SK-N-SH treated with all-trans-retinoic acid at 6 μM for 48 hours (cell line): Measurements from ENCODE around the gene PRKACB.

ENCODE experiments used
- ATAC-seq: fragments of 200-7000 bp; cut with Tn5 transposase; 3 replicates; pipeline ENCODE4 v1.9.1; 2020; ENCODE audit warnings: mild to moderate bottlenecking, moderate library complexity
- ARNTL ChIP-seq: fragments of 450-650 bp; formaldehyde crosslinking; IDR thresholded peaks from 2 replicates; pipeline ENCODE4 v1.5.0; 2020; ENCODE audit warnings: low read depth, mild to moderate bottlenecking, moderate library complexity, borderline replicate concordance
- BACH2 ChIP-seq: fragments of 250-450 bp; sonication (Bioruptor Pico); IDR thresholded peaks from 2 replicates; pipeline ENCODE4 v1.9.0; 2021; ENCODE audit warnings: mild to moderate bottlenecking, borderline replicate concordance
- CSDC2 ChIP-seq: fragments of 250-450 bp; sonication (Bioruptor Pico); IDR thresholded peaks from 2 replicates; pipeline ENCODE4 v1.5.0; 2020; ENCODE audit warnings: mild to moderate bottlenecking, moderate library complexity
- GLIS3 ChIP-seq: fragments of 250-450 bp; sonication (Bioruptor Pico); IDR thresholded peaks from 2 replicates; pipeline ENCODE4 v1.5.0; 2020; ENCODE audit warnings: mild to moderate bottlenecking, moderate library complexity
- ISL1 ChIP-seq: fragments of 250-450 bp; sonication (Bioruptor Pico); IDR thresholded peaks from 2 replicates; pipeline ENCODE4 v2.1.2; 2022; ENCODE audit warnings: mild to moderate bottlenecking, moderate library complexity
- OSR1 ChIP-seq: fragments of 250-450 bp; sonication (Bioruptor Pico); IDR thresholded peaks from 2 replicates; pipeline ENCODE4 v1.8.0; 2022; ENCODE audit warnings: moderate library complexity, mild to moderate bottlenecking, inconsistent platforms
- PPARA ChIP-seq: fragments of 250-450 bp; sonication (Bioruptor Pico); IDR thresholded peaks from 2 replicates; pipeline ENCODE4 v1.5.0; 2020; ENCODE audit warnings: mild to moderate bottlenecking, borderline replicate concordance
- RARB ChIP-seq: fragments of 250-450 bp; sonication (Bioruptor Pico); IDR thresholded peaks from 2 replicates; pipeline ENCODE4 v1.8.0; 2021; ENCODE audit warnings: mild to moderate bottlenecking, moderate library complexity
- SNAI2 ChIP-seq: fragments of 250-450 bp; sonication (Bioruptor Pico); IDR thresholded peaks from 2 replicates; pipeline ENCODE4 v1.5.0; 2020; ENCODE audit warnings: mild to moderate bottlenecking, moderate library complexity
- TCF4 ChIP-seq: fragments of 250-450 bp; sonication (Bioruptor Pico); IDR thresholded peaks from 2 replicates; pipeline ENCODE4 v1.8.0; 2021; ENCODE audit warnings: mild to moderate bottlenecking, moderate library complexity, borderline replicate concordance
- ZC3H10 ChIP-seq: fragments of 250-450 bp; sonication (Bioruptor Pico); IDR thresholded peaks from 2 replicates; pipeline ENCODE4 v1.5.1; 2021; ENCODE audit warnings: mild to moderate bottlenecking, moderate library complexity
- ZFP30 ChIP-seq: fragments of 450-650 bp; formaldehyde crosslinking; IDR thresholded peaks from 2 replicates; pipeline ENCODE4 v1.5.0; 2022; ENCODE audit warnings: mild to moderate bottlenecking, moderate library complexity
- ZNF565 ChIP-seq: fragments of 450-650 bp; formaldehyde crosslinking; conservative IDR thresholded peaks from 2 replicates; pipeline ENCODE4 v1.5.0; 2020; ENCODE audit warnings: low read depth, mild to moderate bottlenecking, moderate library complexity
- ZNF70 ChIP-seq: fragments of 450-650 bp; formaldehyde crosslinking; IDR thresholded peaks from 2 replicates; pipeline ENCODE4 v1.5.0; 2020; ENCODE audit warnings: mild to moderate bottlenecking, moderate library complexity
- ZNF8 ChIP-seq: fragments of 450-650 bp; formaldehyde crosslinking; IDR thresholded peaks from 2 replicates; pipeline ENCODE4 v1.5.0; 2020; ENCODE audit warnings: mild to moderate bottlenecking, moderate library complexity
- TF ChIP-seq, protein P1 (sequence below): fragments of 250-450 bp; sonication (Bioruptor Pico); IDR thresholded peaks from 2 replicates; pipeline ENCODE4 v1.8.0; 2021; ENCODE audit warnings: low read depth, mild to moderate bottlenecking, moderate library complexity, borderline replicate concordance
- TF ChIP-seq, protein P2 (sequence below): fragments of 250-450 bp; sonication (Bioruptor Pico); IDR thresholded peaks from 2 replicates; pipeline ENCODE4 v1.8.0; 2020; ENCODE audit warnings: mild to moderate bottlenecking, moderate library complexity, borderline replicate concordance
- TF ChIP-seq, protein P3 (sequence below): fragments of 250-450 bp; sonication (Bioruptor Pico); IDR thresholded peaks from 2 replicates; pipeline ENCODE4 v1.5.1; 2021; ENCODE audit warnings: mild to moderate bottlenecking, moderate library complexity
- TF ChIP-seq, protein P4 (sequence below): fragments of 250-450 bp; sonication (Bioruptor Pico); IDR thresholded peaks from 2 replicates; pipeline ENCODE4 v1.5.0; 2020; ENCODE audit warnings: mild to moderate bottlenecking, moderate library complexity
- TF ChIP-seq, protein P5 (sequence below): fragments of 250-450 bp; sonication (Bioruptor Pico); IDR thresholded peaks from 2 replicates; pipeline ENCODE4 v1.5.1; 2020; ENCODE audit warnings: low read depth, mild to moderate bottlenecking, moderate library complexity

PRKACB gene

DNA sequence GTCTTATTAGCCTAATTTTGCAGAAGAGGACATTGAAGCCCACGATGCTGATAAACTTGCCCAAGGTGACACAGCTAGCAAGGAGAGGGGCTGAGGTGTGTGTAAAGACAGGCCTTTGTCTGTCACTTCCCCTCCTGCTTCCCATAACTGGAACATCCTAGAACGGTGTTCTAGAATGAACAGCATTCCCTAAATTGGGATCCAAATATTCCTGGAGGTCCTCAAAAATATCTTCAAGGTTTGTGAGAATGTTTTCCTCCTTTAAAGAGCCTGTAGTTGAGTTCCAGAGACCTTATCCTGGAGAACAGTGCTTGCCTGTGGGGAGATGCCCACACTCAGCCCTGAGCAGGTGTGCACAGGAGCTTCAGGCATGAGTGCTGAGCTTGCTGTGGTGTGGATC lies 115.9 kb downstream of the PRKACB start:
- no peak for TF ChIP-seq ARNTL
- TF ChIP-seq RARB (CRISPR knock-in tag): no peak
- TF ChIP-seq, protein P1, sequence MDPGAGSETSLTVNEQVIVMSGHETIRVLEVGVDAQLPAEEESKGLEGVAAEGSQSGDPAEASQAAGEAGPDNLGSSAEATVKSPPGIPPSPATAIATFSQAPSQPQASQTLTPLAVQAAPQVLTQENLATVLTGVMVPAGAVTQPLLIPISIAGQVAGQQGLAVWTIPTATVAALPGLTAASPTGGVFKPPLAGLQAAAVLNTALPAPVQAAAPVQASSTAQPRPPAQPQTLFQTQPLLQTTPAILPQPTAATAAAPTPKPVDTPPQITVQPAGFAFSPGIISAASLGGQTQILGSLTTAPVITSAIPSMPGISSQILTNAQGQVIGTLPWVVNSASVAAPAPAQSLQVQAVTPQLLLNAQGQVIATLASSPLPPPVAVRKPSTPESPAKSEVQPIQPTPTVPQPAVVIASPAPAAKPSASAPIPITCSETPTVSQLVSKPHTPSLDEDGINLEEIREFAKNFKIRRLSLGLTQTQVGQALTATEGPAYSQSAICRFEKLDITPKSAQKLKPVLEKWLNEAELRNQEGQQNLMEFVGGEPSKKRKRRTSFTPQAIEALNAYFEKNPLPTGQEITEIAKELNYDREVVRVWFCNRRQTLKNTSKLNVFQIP (CRISPR knock-in tag): no peak
- no peak for TF ChIP-seq OSR1
- TF ChIP-seq BACH2: no peak

DNA sequence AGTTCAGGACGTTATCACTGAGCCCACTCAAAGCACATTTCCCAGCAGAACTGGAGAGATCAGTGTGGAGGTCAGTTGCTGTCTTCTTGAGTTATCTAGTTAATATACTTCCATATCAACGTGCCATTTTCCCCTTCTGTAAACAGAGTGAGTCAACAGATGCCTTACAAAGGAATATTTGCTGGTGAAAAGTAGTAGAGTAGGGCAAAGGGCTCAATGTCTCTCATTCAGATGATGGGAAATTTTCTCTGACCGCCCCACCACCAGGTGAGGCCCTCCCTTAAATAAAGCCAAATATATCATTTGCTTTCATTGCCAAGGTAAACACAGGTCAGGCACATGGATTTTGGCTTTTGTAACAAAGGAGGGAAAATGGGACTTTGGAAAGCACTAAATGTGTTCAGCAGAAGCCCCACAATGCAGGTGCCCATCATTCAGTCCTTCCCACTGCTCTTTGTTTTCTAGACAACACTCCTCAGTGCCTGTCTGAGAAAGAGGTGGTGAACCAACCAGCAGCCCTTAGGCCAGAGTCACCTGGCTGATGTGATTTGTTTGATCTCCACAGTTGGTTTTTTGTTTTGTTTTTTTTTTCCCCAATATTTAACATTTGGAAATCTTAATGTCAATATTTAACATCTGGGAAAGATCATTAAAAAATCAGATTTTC lies 116.9 kb downstream of the PRKACB start:
- TF ChIP-seq ZC3H10 (CRISPR knock-in tag) (no peak), ZFP30 (no peak), ZNF8 (CRISPR knock-in tag) (no peak), RARB (CRISPR knock-in tag) (no peak), PPARA (CRISPR knock-in tag) (no peak)
- TF ChIP-seq, protein P2, sequence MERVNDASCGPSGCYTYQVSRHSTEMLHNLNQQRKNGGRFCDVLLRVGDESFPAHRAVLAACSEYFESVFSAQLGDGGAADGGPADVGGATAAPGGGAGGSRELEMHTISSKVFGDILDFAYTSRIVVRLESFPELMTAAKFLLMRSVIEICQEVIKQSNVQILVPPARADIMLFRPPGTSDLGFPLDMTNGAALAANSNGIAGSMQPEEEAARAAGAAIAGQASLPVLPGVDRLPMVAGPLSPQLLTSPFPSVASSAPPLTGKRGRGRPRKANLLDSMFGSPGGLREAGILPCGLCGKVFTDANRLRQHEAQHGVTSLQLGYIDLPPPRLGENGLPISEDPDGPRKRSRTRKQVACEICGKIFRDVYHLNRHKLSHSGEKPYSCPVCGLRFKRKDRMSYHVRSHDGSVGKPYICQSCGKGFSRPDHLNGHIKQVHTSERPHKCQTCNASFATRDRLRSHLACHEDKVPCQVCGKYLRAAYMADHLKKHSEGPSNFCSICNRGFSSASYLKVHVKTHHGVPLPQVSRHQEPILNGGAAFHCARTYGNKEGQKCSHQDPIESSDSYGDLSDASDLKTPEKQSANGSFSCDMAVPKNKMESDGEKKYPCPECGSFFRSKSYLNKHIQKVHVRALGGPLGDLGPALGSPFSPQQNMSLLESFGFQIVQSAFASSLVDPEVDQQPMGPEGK: no peak
- TF ChIP-seq, protein P3, sequence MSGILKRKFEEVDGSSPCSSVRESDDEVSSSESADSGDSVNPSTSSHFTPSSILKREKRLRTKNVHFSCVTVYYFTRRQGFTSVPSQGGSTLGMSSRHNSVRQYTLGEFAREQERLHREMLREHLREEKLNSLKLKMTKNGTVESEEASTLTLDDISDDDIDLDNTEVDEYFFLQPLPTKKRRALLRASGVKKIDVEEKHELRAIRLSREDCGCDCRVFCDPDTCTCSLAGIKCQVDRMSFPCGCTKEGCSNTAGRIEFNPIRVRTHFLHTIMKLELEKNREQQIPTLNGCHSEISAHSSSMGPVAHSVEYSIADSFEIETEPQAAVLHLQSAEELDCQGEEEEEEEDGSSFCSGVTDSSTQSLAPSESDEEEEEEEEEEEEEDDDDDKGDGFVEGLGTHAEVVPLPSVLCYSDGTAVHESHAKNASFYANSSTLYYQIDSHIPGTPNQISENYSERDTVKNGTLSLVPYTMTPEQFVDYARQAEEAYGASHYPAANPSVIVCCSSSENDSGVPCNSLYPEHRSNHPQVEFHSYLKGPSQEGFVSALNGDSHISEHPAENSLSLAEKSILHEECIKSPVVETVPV (CRISPR knock-in tag): no peak
- no peak for ATAC-seq

More for the DNA sequence above, 115.9 kb downstream of the PRKACB start:
- no peak for ATAC-seq

DNA sequence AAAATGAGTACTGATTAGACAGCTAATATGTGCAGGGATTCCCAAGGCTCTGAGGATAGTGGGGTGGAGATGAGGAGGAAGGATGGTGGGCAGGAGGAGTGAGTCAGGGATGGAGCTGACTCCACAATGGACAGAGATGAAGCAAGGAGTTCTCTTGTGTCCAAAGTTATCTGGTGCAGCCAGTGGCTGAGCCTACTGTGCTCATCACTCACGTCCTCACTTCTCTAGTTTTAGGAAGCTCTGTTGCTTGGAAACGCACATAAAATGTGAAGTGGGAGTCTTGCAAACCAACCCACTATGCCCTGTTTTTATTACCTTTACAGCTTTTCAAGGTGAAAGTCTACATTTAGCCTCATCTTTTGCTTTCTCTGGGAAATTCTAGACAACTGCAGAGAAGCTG lies 120.9 kb downstream of the PRKACB start:
- no peak for TF ChIP-seq GLIS3 (CRISPR knock-in tag)
- TF ChIP-seq OSR1: no peak
- TF ChIP-seq ZC3H10 (CRISPR knock-in tag): no peak
- TF ChIP-seq PPARA (CRISPR knock-in tag): no peak
- TF ChIP-seq TCF4 (CRISPR knock-in tag): no peak
- no peak for TF ChIP-seq ZNF8 (CRISPR knock-in tag)
- no peak for TF ChIP-seq ARNTL
- TF ChIP-seq CSDC2: no peak
- no peak for TF ChIP-seq RARB (CRISPR knock-in tag)
- TF ChIP-seq, protein P2: no peak
- TF ChIP-seq ZFP30: no peak
- no peak for TF ChIP-seq BACH2
- no peak for ATAC-seq

DNA sequence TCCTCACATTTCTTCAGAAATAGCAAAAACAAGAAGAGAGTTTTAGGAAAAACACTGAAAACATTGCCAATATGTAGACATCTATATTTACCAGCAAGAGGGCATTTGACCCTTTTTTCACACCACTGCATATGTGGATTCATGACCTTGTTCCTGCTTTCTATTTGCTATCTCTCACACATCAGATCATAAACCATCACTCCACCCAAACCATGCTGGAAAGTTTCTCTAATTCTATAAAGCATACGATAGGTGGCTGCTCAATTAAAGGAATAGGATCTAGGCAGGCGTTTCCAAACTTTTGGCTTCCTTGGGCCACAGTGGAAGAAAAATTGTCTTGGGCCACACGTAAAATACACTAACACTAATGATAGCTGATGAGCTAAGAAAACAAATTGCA lies 121.8 kb downstream of the PRKACB start:
- no peak for ATAC-seq
- TF ChIP-seq SNAI2 (CRISPR knock-in tag) (no peak), GLIS3 (CRISPR knock-in tag) (no peak), RARB (CRISPR knock-in tag) (no peak), OSR1 (no peak), ZNF70 (no peak), ZC3H10 (CRISPR knock-in tag) (no peak), ZNF8 (CRISPR knock-in tag) (no peak), ZNF565 (CRISPR knock-in tag) (no peak), TCF4 (CRISPR knock-in tag) (no peak), ZFP30 (no peak), PPARA (CRISPR knock-in tag) (no peak), ISL1 (CRISPR knock-in tag) (no peak)
- TF ChIP-seq, protein P4, sequence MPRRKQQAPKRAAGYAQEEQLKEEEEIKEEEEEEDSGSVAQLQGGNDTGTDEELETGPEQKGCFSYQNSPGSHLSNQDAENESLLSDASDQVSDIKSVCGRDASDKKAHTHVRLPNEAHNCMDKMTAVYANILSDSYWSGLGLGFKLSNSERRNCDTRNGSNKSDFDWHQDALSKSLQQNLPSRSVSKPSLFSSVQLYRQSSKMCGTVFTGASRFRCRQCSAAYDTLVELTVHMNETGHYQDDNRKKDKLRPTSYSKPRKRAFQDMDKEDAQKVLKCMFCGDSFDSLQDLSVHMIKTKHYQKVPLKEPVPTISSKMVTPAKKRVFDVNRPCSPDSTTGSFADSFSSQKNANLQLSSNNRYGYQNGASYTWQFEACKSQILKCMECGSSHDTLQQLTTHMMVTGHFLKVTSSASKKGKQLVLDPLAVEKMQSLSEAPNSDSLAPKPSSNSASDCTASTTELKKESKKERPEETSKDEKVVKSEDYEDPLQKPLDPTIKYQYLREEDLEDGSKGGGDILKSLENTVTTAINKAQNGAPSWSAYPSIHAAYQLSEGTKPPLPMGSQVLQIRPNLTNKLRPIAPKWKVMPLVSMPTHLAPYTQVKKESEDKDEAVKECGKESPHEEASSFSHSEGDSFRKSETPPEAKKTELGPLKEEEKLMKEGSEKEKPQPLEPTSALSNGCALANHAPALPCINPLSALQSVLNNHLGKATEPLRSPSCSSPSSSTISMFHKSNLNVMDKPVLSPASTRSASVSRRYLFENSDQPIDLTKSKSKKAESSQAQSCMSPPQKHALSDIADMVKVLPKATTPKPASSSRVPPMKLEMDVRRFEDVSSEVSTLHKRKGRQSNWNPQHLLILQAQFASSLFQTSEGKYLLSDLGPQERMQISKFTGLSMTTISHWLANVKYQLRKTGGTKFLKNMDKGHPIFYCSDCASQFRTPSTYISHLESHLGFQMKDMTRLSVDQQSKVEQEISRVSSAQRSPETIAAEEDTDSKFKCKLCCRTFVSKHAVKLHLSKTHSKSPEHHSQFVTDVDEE (CRISPR knock-in tag): no peak
- TF ChIP-seq, protein P5, sequence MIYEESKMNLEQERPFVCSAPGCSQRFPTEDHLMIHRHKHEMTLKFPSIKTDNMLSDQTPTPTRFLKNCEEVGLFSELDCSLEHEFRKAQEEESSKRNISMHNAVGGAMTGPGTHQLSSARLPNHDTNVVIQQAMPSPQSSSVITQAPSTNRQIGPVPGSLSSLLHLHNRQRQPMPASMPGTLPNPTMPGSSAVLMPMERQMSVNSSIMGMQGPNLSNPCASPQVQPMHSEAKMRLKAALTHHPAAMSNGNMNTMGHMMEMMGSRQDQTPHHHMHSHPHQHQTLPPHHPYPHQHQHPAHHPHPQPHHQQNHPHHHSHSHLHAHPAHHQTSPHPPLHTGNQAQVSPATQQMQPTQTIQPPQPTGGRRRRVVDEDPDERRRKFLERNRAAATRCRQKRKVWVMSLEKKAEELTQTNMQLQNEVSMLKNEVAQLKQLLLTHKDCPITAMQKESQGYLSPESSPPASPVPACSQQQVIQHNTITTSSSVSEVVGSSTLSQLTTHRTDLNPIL: no peak
- TF ChIP-seq, protein P3 (CRISPR knock-in tag): no peak
- TF ChIP-seq, protein P2: no peak
